Neural progenitor cell (in vitro differentiated cells): ENCODE measurements around the gene ZAP70.

ENCODE experiments used
- EZH2 ChIP-seq: fragments of 200-600 bp; sonication (generic); IDR thresholded peaks from 2 replicates; pipeline ENCODE4 v1.6.1; 2017; ENCODE audit warnings: antibody characterized with exemption, mild to moderate bottlenecking, moderate library complexity
- TF ChIP-seq, protein P1 (sequence below): fragments of 200-600 bp; sonication (generic); IDR thresholded peaks from 2 replicates; pipeline ENCODE4 v1.5.1; 2017; ENCODE audit warnings: antibody characterized with exemption, mild to moderate bottlenecking

GRCh38 chr2:97766567-97766966 lies 53.2 kb downstream of the ZAP70 start:
- TF ChIP-seq, protein P1, sequence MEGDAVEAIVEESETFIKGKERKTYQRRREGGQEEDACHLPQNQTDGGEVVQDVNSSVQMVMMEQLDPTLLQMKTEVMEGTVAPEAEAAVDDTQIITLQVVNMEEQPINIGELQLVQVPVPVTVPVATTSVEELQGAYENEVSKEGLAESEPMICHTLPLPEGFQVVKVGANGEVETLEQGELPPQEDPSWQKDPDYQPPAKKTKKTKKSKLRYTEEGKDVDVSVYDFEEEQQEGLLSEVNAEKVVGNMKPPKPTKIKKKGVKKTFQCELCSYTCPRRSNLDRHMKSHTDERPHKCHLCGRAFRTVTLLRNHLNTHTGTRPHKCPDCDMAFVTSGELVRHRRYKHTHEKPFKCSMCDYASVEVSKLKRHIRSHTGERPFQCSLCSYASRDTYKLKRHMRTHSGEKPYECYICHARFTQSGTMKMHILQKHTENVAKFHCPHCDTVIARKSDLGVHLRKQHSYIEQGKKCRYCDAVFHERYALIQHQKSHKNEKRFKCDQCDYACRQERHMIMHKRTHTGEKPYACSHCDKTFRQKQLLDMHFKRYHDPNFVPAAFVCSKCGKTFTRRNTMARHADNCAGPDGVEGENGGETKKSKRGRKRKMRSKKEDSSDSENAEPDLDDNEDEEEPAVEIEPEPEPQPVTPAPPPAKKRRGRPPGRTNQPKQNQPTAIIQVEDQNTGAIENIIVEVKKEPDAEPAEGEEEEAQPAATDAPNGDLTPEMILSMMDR, result no peak
- no peak for TF ChIP-seq EZH2
